Epithelial cell of alveolus of lung (primary cell): ENCODE results near the gene CLMP. TPM values are rescaled to one million over a fixed set of nuclear protein-coding genes. Genes with fewer than 3 reads are reported as not detected.

Experiments
- total RNA-seq: library from RNA; depleted of rRNA; stranded (reverse); fragments of >200 nt; gene quantifications from 2 replicates; pipeline ENCODE4 v1.2.1, GENCODE V29; 2015

CLMP gene, protein sequence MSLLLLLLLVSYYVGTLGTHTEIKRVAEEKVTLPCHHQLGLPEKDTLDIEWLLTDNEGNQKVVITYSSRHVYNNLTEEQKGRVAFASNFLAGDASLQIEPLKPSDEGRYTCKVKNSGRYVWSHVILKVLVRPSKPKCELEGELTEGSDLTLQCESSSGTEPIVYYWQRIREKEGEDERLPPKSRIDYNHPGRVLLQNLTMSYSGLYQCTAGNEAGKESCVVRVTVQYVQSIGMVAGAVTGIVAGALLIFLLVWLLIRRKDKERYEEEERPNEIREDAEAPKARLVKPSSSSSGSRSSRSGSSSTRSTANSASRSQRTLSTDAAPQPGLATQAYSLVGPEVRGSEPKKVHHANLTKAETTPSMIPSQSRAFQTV
- 107 and 130 TPM in 2 replicates for total RNA-seq

DNA sequence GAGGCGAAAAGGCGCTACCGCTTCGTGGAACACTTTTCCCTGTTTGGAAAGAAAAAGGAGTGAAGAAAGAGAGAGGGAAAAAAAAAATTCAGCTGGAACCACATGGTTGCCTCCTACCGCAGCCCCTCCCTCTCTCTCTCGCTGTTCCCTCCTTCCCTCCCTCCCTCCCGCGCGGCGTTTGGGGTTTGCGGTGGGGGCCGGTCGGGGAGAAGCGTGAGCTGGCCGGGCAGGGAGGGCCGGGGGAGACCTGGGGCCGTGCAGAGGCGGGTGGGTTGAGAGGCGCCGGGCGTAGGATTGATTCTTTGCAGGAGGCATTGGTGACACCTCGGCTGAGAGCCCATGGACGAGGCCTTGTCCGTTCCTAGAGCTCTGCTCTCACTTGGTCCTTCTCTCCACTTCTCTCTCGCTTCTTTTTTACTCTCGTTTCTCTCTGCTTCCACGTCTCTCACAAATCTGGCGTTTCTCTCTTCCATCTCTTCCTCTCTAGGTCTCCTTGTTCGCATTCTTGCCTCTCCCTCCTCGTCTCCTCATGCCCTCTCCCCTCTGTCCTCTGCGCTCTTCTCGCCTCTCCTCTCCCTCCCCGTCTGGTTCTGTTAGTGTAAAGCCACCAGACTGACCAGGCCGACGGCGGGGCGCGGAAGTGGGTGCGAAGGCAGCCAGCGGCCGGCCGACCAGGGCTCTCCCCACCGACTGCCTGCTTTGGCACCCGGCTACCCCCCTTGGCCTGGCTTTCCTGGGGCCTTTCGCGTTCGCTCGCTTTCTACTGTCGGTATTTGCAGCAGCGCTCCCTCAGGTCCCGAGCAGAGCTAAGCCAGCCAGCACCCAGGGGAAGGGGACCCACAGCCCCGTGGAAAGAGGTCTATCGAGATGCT lies at the start of gene CLMP:
Gene CLMP, minus strand, starts transcription at position 61 of the 872 bp plus-strand sequence. CDS start 308 bp downstream, outside the sequence.

GRCh38 chr11:123061403-123062157 lies 133.5 kb downstream of the CLMP start, which contains the start of gene HSPA8:
Gene HSPA8, minus strand, starts transcription at chr11:123062136. Its CDS starts 812 bp downstream, at chr11:123061324.

Other genes starting within 250 kb of the CLMP start
- gene BSX, start 213.4 kb downstream of the CLMP start, total RNA-seq, result not detected in 2 replicates
- gene HSPA8, start 133.1 kb downstream of the CLMP start, total RNA-seq, result 1,272 and 1,297 TPM in 2 replicates
- gene GRAMD1B, start 235.0 kb upstream of the CLMP start, total RNA-seq, result 0.39 and 5.5 TPM in 2 replicates